ENCODE measurements around the gene CCDC40. TPM values are rescaled to one million over a fixed set of nuclear protein-coding genes. Genes with fewer than 3 reads are reported as not detected.

Gene CCDC40
- total and polyA plus RNA-seq, 10 of the 15 experiments (the other 5 are each of a cell fraction or from before 2014, with no cell fraction given) = 0.06 to 0.10 TPM; not detected in 8

- TF ChIP-seq ZBTB40 (IDR thresholded peaks at IDR 0.05; ENCODE audit: borderline replicate concordance) (no peak), ZNF207 (IDR thresholded peaks at IDR 0.05; ENCODE audit: borderline replicate concordance) (0 out of 2 replicates have a peak, but pooled peaks have one; percentile 54), RAD51 (IDR thresholded peaks at IDR 0.05) (peak; percentile 85), DPF2 (IDR thresholded peaks at IDR 0.05) (peak; percentile 31; the same call in 1 of the 2 replicates), ZSCAN29 (IDR thresholded peaks at IDR 0.05) (no peak), ZBED1 (IDR thresholded peaks at IDR 0.05; ENCODE audit: borderline replicate concordance) (0 out of 2 replicates have a peak, but pooled peaks have one; percentile 54), ZZZ3 (IDR thresholded peaks at IDR 0.05; ENCODE audit: control insufficient read depth, insufficient read length, low read depth) (no peak), PAX5 (IDR thresholded peaks at IDR 0.05; ENCODE audit: borderline replicate concordance, low read depth, low read length) (0 out of 2 replicates have a peak, but pooled peaks have one; percentile 50), POLR2AphosphoS2 (IDR thresholded peaks at IDR 0.05; ENCODE audit: low read depth, low read length) (peak; percentile 86), BRCA1 (IDR thresholded peaks at IDR 0.05; ENCODE audit: low read depth, low read length) (peak; percentile 86), BHLHE40 (IDR thresholded peaks at IDR 0.05; ENCODE audit: borderline replicate concordance in 1 of 2, low read depth in 2 of 2, low read length in 1 of 2) (peak; percentile 97 to 98), NFYB (IDR thresholded peaks at IDR 0.05; ENCODE audit: insufficient read depth, low read depth, low read length) (no peak), IRF4 (IDR thresholded peaks at IDR 0.05; ENCODE audit: low read depth, low read length) (0 out of 2 replicates have a peak, but pooled peaks have one; percentile 13), IRF5 (IDR thresholded peaks at IDR 0.05; ENCODE audit: borderline replicate concordance) (peak; percentile 81), YY1 (IDR thresholded peaks at IDR 0.05; ENCODE audit: low read depth, low read length) (peak; percentile 74), NKRF (conservative IDR thresholded peaks at IDR 0.05) (peak; percentile 68), IKZF2 (IDR thresholded peaks at IDR 0.05) (peak in 1 of 2 experiments; percentile 62; a peak in 2 of 4 replicates), ZNF274 (IDR thresholded peaks at IDR 0.05; ENCODE audit: insufficient read depth, insufficient read length) (no peak), CHD2 (IDR thresholded peaks at IDR 0.05; ENCODE audit: borderline replicate concordance, low read depth, low read length) (peak; percentile 99), TAF1 (IDR thresholded peaks at IDR 0.05; ENCODE audit: borderline replicate concordance, low read depth, low read length) (peak; percentile 63; the same call in 1 of the 2 replicates), CBFB (IDR thresholded peaks at IDR 0.05; ENCODE audit: low read depth) (peak; percentile 80; the same call in 1 of the 2 replicates), SMAD5 (IDR thresholded peaks at IDR 0.05; ENCODE audit: low read depth) (peak; percentile 90), POU2F2 (IDR thresholded peaks at IDR 0.05; ENCODE audit: borderline replicate concordance, low read depth, low read length) (peak; percentile 21; the same call in 1 of the 3 replicates), ATF7 (IDR thresholded peaks at IDR 0.05; ENCODE audit: low read depth) (0 out of 2 replicates have a peak, but pooled peaks have one; percentile 13)
These were observed 110.8 kb downstream of the CCDC40 start, which contains the start of gene EIF4A3 (continued) for GRCh38 chr17:80147035-80147822.
